DMS153 (cell line): ENCODE results near the gene FOXP1.

Source experiments
- DNase-seq: peaks from one replicate; lab custom pipeline; 2025; lab: John Stamatoyannopoulos, UW

Gene FOXP1

DNA sequence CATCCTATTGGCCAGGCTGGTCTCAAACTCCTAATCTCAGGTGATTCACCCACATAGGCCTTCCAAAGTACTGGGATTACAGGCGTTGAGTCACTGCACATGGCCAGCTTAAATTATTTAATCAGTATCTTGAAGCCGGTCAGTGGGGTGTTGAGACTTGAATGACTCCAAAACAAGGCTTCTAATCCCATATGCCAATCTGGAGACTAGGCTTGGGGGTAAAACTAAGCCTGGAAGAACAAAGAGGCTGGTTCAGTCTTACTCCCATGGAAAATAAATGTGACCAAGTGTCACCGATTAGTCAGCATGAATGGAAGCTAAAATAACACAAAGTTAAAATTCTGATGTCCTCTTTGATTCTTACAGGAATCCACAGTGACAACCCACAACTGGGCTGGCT lies 509.1 kb downstream of the FOXP1 start:
- no peak for DNase-seq

DNA sequence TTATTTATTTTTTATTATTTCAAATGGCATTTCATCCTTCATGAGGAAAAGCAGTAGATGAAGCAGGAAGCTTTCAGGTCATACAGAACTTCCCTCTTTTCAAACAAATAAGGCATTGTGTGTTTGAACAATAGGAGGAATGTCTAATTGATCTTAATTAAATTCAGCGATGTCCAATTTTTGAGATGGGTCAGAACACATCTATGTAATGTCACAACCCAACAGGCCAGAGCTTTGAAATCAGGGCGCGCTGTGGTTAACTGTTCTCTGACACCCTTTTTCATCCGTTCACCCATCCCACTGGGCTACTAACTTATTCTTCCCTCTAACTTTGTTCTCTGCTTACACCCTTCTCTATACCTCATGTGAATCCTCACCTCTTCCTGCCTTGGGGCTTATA lies 510.5 kb downstream of the FOXP1 start:
- no peak for DNase-seq

DNA sequence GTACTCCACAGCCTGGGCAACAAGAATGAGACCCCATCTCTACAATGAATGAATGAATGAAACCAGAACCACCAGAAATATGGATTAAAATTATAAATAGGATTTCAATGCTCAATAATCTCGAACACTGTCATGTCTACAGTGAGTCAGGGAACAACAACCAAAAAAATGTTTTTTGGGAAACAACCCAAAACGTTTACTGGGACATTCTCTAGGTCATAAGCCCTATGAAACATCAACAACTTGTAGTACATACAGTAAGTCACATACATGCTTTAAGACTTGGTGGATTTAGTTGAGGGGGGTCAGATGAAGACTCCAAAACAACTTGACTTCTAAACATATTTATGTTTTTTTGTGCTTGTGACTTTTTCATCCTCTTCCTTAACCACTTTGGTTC lies 511.2 kb downstream of the FOXP1 start:
- DNase-seq = no peak

DNA sequence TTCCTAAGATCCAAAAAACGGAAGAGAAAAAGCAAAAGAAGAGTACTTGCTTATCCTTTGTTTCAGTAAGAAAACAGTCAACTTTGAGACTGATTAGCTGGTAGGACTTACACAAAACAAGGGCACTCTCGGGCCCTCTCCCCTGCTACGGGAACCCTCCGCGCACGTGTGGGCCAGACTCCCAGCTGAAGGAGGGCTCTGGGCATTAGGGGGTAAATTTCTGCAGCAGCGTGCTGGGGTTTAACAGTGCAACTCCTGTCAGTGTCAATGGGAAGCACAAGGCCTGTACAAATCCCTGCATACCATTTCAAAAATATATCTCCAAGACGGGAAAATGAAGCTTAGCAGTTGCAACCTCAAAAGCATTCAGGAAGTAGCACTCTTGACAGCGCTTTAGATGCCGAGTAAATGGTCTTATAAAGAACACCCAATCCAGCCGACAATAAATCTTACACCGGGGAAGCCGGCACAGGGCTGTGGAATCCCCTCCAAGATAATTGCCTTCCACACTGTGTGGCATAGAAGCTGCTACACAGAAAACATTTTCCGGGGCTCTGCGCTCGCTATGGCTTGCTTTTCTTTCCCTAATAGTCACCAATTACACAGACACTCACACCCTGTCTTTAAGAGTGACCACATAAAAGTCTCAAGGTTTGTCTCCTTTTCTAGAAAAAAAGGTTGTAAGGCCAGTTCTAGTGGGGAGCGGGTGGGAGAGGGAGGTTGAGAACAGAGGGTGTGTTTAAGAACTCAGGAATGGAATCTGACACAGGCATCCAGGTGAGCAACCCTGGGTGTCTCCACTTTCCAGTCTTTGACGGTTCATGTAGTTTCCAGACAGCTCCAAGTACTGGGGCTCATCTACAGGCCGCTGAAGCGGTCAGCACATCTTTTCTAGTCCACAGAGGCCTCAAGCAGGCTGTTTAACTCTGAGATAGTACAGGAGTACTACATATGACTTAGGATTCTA lies 512.7 kb downstream of the FOXP1 start:
- no peak for DNase-seq

DNA sequence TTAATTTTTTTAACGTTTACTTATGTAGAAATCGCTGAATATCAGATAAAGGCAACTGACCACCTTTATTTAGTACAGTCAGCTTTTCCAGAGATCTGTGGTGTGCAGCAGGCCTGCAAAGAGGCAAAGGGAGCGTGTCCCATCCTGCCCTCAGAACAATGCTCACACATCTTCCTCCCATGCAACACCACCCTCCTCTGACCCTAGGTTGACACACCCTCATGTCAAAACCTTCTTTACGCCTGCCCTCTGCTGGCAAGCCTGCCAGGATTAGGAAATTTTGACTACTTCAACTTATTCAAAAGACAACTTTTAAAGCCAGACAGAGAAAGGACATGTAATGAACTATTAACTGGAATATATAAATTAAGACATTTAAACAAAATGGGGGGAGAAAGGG lies 513.7 kb downstream of the FOXP1 start:
- DNase-seq = peak; percentile 47

DNA sequence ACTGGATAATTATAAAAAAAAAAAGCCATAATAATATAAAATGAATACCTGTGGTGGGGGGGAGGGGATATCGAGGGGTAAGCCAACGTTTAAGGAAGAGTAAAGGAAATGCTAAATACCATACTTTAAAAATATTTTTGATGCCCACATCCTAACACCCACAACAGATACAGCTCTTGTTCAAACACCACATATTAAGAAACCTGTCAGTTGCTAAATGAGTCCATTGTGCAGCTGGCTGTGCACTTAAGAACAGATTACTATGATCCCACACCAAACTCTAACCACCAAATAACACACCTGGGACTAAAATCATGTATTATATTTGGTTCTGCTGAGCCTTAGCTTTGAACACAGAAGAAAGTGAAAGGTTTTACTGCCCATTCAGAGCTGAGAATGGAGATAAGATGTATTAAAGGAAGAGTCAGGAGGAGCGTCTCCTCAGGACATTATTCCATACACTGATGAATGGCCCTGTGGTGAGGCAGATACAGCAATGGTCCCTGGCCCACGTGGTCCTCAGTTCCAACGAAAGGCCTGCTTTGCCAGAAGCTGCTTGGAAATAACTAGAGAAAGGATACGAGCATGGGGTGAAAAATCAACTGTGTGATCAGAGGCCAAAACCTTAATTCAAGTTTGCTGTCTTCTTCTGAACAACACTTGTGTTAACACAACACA lies 515.4 kb downstream of the FOXP1 start:
- no peak for DNase-seq

DNA sequence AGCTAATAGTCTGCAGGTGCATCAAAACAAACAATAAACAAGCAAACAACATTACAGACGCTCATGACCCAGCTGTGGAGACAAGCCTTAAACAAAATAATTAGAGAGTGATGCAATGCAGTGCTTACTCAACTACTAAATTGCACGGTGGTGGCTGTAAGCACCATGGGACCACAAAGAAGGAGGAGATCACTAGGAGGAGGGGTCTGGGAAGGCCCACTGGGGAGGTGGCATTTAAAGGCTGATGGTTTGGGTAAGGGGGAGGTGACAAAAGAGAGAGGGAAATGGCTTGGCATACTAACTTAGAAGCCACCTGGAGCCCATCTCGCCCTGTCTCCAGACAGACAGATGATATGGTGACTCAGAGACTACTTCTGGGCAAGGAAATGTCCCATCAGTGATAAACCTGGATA lies 516.7 kb downstream of the FOXP1 start:
- DNase-seq = no peak

DNA sequence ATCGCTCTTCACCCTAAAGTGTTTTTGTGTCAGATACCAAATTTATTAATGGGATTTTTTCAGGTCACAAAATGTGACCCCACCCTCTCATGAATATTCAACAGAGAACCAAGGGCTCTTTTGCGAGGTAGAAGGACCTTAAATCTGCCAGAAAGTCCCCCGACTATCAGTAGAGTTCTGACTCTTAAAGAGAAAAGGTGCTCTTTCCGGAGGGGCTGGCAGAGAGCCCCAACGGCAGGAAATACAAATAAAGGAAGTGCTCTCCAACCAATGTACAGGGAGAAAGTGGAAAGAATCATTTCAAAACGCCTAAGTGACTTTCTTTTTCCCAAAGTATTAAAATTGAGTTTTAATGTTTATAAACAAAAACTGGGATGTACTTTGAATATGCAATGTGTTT lies 517.2 kb downstream of the FOXP1 start:
- DNase-seq = no peak

DNA sequence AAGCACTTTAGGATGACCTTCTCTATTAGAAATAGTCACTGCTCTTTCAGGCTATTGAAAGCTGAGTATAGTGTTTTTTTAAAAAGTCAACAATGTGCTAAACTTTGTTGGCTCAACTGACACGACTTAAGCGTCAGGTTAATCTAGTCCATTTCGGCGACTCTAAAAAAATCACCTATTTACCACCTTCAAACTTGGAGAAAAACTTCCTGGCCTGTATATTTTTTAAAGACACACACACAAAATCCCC lies 517.8 kb downstream of the FOXP1 start:
- DNase-seq = no peak

DNA sequence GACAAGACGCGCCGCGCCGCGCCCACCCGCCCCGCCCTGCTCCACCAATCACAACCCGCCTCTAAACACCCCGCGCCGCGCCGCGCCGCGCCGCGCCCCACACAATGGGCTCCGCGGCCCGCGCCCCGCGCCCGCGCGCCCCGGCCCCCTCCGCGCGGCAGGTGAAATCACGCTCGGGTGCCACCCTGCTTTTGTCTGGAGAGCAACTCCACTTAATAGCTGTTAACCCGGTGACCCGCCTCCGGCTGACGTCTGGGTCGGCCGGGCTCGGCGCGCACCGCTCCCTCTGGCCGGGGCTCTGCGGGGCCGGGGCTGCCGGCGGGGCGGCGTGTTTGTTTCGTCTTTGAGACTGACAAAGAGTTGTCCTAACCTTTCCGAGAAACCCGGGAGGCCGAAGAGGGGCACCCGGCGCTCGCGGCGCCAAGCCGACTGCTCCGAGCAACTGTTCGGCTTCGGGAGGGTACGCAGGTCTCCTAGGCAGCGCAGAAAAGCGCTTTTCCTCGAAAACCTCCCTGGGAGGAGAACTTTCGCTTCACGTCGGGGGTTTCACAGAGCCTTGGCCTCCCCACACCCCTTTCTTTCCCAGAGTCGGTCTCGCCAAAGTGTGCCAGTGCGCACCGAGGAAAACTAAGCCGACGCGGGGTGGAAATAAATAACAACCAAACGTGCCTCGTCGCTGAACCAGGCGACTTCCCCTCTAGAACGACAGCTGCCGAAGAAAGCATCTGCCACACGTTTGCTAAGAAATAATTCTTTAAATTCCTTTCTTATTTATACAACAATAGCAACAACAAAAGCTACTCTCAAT lies 518.4 kb downstream of the FOXP1 start:
- no peak for DNase-seq

DNA sequence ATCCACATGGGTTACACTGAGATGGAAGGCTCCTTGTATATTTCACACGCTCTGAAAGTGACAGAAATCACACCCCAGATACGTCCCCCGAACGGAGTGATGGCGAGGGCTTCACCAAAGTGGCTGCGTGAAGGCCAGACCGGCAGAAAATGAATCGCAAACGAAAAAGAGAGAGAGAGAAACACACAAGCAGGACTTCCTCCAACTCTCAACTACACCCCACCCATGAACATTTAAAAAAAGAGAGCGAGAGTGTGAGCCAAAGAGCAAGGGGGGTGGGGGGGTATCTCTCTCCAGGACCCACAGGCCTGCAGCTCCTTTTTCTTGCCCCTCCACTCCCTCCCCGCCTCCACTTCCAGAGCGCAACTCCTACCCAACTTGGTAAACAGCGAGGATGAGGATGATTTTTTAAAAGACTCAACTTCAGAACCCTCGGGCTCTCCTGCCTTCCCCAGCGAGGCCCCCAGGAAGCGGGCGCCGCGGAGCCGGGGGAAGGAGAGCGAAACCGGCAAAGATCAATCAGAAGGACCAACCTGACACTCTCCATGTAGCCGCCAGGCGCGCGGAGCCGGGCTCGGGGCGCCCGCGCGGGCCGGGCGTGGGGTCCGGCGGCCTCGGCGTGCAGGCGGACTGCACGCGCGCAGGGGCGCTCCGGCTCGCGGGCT lies 519.1 kb downstream of the FOXP1 start:
- DNase-seq = no peak

DNA sequence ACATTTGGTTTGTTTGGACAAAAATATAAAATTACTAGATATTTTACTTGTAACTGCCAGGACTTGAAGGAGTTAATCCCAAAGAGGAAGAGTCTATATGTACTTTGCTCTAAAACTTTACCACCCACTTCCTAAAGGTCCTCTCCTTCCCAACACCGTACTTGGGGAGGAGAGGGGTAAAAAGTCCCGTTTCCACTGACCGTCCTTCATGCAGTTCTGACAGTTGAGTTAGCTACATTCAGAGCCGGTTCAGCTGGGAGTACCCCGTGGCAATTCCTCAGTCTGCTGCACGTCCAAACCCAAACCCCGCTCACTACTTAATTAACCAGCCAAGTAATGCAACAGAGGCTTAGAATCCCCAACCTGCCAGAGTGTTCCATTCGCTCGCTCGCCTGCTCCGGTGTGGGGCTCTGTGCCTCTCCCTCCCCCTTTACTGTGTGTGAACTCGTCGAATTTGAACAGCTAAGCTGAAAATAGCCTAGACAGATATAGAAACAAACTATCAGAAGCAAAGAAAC lies 519.7 kb downstream of the FOXP1 start:
- no peak for DNase-seq

DNA sequence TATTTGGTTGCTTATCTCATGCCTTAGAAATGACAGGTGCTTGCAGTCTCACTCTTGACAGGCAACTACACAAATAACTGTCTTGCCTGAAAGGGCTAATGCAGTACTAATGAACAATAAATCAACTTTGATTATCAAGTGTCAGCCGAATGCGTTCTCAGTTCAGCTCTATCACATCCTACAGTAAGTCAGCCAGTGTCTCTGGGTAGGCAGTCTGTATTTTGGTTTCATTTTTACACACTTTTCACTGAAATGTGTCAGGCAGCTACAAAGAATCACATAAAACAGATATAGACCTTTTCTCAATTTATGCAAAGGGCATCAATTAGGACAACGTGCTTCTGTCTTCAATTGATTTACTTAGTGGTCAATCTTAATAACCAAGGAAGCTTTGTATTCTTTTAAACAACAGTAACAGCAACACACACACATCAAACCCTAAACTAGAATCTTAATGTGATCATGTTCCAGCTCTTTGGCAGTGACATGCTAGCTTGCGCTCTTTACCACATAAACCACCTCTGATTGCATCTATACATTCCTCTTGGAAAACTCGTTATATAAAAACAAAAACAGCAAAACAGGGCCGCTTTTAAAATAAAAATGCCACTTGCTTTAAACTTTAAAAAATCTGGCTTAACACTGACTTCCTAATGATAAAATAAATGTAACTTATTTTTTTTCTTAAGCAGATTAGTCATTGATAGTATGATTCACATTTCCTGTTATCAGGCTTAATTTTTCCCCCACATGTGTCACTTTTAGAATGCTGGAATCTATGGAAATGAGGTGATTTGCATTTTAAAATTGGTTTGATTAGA lies 520.4 kb downstream of the FOXP1 start:
- DNase-seq = peak; percentile 57

DNA sequence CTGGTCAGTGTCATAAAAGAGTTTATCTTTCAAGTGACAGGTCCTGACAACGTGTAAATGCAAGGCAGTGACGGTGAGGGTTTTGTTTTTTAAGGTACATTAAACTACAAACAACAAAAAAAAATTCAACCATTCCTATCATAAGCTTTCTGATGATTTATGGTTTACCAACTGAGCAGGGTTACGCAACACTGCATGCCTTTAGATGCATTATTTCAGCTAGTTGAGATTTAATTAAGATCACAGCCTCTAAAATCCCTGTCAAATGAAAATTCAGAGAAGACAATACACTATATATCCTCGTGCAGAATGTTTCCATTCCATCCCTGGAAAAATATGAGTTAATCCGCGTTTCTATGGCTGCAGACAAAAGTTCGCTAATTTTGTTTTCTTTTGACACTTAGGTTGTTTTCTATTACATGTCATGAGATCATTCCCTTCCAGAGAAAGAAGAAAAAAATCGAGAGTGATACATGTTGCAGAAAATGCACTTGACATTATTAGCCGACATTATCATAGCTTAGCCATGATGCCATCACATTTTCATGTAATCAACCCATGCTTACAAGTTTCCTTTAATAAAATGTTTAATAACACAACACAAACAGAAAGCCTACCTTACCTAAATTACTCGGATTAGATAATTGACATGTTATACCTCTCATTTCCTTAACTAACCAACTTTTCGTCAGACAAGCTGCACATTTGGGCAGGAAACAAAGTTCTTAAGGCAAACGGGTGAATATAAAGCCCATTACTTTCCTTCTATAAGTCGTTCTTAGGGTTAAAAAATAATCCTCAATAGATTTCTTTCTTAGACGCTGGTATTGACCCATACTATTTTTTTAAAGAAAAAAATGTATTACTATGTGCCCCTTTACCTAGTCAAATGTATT lies 521.2 kb downstream of the FOXP1 start:
- DNase-seq = no peak

DNA sequence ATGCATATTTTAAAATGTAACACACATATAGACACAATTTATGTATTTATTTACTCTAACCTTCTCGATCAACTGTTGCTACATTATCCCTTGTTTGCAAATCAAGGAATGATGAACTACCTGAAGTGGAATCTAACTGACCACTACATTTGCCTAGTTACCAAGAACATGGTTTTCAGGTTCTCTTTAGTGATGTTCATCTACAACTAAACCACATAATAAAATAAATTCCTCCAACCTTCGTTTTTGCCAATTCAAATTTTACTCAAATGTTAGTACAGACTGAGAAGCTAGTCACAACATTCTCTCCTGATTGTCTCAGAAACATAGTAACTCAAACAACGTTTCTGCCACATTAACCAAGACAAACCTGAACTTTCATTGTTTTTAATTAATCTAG lies 521.9 kb downstream of the FOXP1 start:
- no peak for DNase-seq

DNA sequence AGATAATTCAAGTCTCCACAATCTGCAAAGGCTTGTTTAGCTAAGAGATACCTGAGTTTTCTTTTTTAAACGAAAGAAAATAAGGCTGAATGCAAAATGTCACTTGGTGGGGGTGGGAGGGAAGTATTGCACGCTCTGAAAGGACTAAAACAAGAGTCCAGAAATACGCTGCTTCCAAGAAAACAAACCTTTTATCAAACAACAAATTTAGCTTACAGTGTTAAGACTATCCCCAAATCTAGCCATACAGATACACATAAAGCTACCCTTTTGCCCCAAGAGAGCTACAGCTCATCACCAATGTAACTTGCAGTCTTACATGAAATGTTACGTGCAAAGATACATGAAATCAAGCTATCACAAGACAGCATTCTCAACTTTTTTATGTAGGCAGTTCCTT lies 522.5 kb downstream of the FOXP1 start:
- DNase-seq = no peak

DNA sequence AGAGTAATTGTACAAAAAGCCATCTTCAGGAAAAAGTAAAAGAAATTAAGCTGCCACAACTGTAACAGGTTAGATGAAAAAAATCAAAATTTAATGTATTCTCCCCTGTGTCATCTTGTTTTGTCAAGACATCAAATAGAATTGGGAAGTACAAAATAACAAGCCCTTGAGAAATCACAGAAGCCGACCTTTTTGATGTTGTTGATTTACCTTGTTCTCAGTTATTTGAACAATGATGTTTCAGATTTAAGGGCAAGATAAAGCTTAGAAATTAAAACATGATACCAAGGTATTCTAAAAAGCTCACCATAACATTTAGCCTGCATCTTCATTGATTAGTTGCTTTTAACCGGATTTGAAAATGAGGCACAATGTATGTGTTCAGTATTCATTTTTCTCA lies 523.0 kb downstream of the FOXP1 start:
- no peak for DNase-seq

DNA sequence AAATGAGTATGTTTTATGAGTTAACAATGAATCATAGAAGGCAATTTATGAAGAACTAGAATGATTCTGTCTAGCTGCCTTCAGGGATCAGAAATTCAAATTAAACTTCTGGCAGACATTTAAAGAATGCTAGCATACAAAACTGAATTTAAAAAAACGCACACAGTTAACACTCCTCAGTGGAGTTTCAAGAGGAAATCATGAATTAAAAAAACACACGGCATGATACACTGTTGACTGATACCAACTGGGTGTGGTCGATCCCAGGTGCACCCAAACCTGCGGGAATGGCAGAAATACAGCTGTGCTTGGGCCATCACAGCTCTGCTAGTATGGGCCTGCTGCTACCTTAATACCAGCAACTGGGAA lies 526.0 kb downstream of the FOXP1 start:
- DNase-seq = peak; percentile 42

DNA sequence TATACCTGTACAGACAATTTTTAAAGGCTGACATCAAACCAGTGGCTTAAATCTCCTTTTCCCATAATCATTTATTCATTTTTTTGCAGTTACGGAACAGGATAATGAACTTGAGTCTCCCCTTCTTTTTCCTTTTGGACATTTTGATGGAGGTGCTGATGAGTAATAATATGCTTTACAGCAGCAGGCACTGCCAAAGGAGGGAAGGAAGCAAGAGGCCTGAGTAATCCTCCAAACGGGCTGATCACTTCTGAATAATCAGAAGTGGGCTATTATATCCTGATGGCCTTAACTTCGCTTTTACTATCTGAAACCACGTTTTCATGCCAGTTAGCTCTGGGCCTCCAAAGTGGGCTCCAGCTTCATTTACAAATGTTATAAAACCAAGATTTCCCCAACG lies 527.2 kb downstream of the FOXP1 start:
- DNase-seq = no peak
